ENCODE data around the gene ZNF148.

GRCh38 chr3:125177746-125178145, 197.4 kb downstream of the ZNF148 start:
- TF ChIP-seq CTCF (IDR thresholded peaks at IDR 0.05) (no peak), POLR2A (IDR thresholded peaks at IDR 0.05) (no peak), POLR2AphosphoS5 (IDR thresholded peaks at IDR 0.05; ENCODE audit: insufficient read depth in 1 of 2, low read depth in 1 of 2) (no peak)
